ENCODE results near the gene HCLS1. TPM values are rescaled to one million over a fixed set of nuclear protein-coding genes. Genes with fewer than 3 reads are reported as not detected.

HCLS1 gene
- total RNA-seq, 1 experiment from 2014 or later: 1.2 TPM

- Histone ChIP-seq H2AK5ac (ENCODE audit: insufficient read length, low read length) (no peak overlapping the region), H2BK12ac (ENCODE audit: insufficient read length, low read depth, low read length) (no peak overlapping the region), H2BK120ac (ENCODE audit: low read depth, low read length, poor library complexity, severe bottlenecking) (no peak overlapping the region), H3K9ac (ENCODE audit: extremely low read depth, insufficient read length, low read length) (no peak overlapping the region), H3K79me1 (ENCODE audit: insufficient read depth, low read depth, low read length, poor library complexity, severe bottlenecking) (no peaks in the 10 kb centered on the region), H3K4me1 (ENCODE audit: insufficient read depth, low read length) (no peaks in the 10 kb centered on the region; the same call in 1 of the 2 replicates), H4K20me1 (ENCODE audit: control insufficient read depth, insufficient read depth, insufficient read length) (no peaks in the 10 kb centered on the region), H2BK20ac (ENCODE audit: low read depth, low read length, poor library complexity, severe bottlenecking) (no peak overlapping the region), H3K27ac (ENCODE audit: insufficient read length, low read depth, low read length) (no peak overlapping the region), H3K56ac (ENCODE audit: insufficient read length, low read depth, low read length) (no peak overlapping the region), H2BK5ac (ENCODE audit: insufficient read length, low read length) (no peak overlapping the region), H2AFZ (ENCODE audit: low read length) (no peak overlapping the region), H3K9me3 (ENCODE audit: control insufficient read depth, low read depth, low read length) (no peaks in the 10 kb centered on the region), H3K23ac (ENCODE audit: insufficient read length, low read depth, low read length) (no peak overlapping the region), H3K18ac (ENCODE audit: insufficient read length, low read depth, low read length) (no peak overlapping the region), H3K23me2 (ENCODE audit: insufficient read length, low read depth, low read length, poor library complexity, severe bottlenecking) (no peaks in the 10 kb centered on the region), H3T11ph (ENCODE audit: low read length) (no peak overlapping the region), H3K4me2 (ENCODE audit: insufficient read depth, insufficient read length, low read length) (no peak overlapping the region), H3K27me3 (ENCODE audit: insufficient read depth, low read length) (no peaks in the 10 kb centered on the region), H4K91ac (ENCODE audit: insufficient read length, low read depth, low read length) (no peak overlapping the region), H4K8ac (replicated peaks; ENCODE audit: insufficient read length, low read depth, low read length) (no peak overlapping the region), H3K79me2 (ENCODE audit: insufficient read depth, low read length) (no peaks in the 10 kb centered on the region), H3K14ac (ENCODE audit: insufficient read depth, low read length) (no peak overlapping the region), H4K5ac (ENCODE audit: insufficient read length, low read depth, low read length) (no peak overlapping the region), H3K4ac (ENCODE audit: low read depth, low read length) (no peak overlapping the region), H2BK15ac (ENCODE audit: low read depth, low read length) (no peak overlapping the region)
- no peak for TF ChIP-seq CTCF (conservative IDR thresholded peaks at IDR 0.05)
- H3K4me3 Mint-ChIP-seq: no peak overlapping the region
- DNase-seq: no peak
- no CpG with 5 or more reads among the region's 2 CpGs for WGBS (ENCODE audit: extremely low coverage, insufficient read length, low lambda C conversion rate)
- peaks cover 11% of the 10 kb centered on the region in 2 experiments for H3K4me1 Mint-ChIP-seq
- H3K27ac Mint-ChIP-seq: peak overlapping the region in 1 of 3 experiments; percentile 10; a peak in 2 of 7 replicates
- H3K9me3 Mint-ChIP-seq: no peaks in the 10 kb centered on the region
- peaks cover 11 to 54% (median 33%) of the 10 kb centered on the region in 3 experiments; a peak in 6 of 7 replicates for H3K36me3 Mint-ChIP-seq (ENCODE audit: insufficient read depth in 1 of 3, low read depth in 3 of 3)
- no peaks in the 10 kb centered on the region for H3K27me3 Mint-ChIP-seq (ENCODE audit: low read depth)
Measured at GRCh38 chr3:121663171-121663847, 2.6 kb upstream of the HCLS1 start.

All from H9 (cell line).